ENCODE measurements around the gene R3HDML. TPM values are rescaled to one million over a fixed set of nuclear protein-coding genes. Genes with fewer than 3 reads are reported as not detected.
A peak's percentile ranks its signal among the peaks of the same experiment; 100 is the strongest.

Gene R3HDML
- not detected in 2 replicates for total RNA-seq (2011; cell fraction: chromatin; rRNA removed; ENCODE audit: low replicate concordance)
- total RNA-seq (2011; cell fraction: nucleolus; rRNA removed): not detected in 2 replicates
- not detected in 2 replicates for total RNA-seq (2011; cell fraction: nucleoplasm; rRNA removed)
- not detected in 2 replicates for total RNA-seq (2014; rRNA removed)
- not detected in 2 replicates for total RNA-seq (2014; rRNA removed; fragmentation: Illumina TruSeq; extraction: Trizol)
- total RNA-seq (2015; rRNA removed; fragmentation: Illumina TruSeq; extraction: Trizol): not detected in 2 replicates
- total RNA-seq (2021): not detected in 2 replicates
- not detected in 2 replicates for polyA plus RNA-seq (2011; rRNA removed)
- polyA plus RNA-seq (2011; cell fraction: cytosol; rRNA removed): not detected in 2 replicates
- polyA plus RNA-seq (2011; cell fraction: nucleus; rRNA removed): not detected in 2 replicates
- polyA plus RNA-seq (2012): not detected in 2 replicates
- not detected in 2 replicates for polyA plus RNA-seq (2014; fragmentation: Illumina TruSeq; extraction: Trizol)
- not detected for polyA plus RNA-seq (2014; fragmentation: Nextera tagmentation; extraction: Ambion mirVana)
- polyA plus RNA-seq (2014; rRNA removed): not detected in 2 replicates
- polyA minus RNA-seq (2011; rRNA and poly(A)+ RNA removed): not detected in 2 replicates
- not detected in 2 replicates for polyA minus RNA-seq (2011; cell fraction: cytosol; rRNA and poly(A)+ RNA removed)
- not detected in 2 replicates for polyA minus RNA-seq (2011; cell fraction: nucleus; rRNA and poly(A)+ RNA removed)
- not detected for Bru-seq, nascent RNA
- BruChase-seq, experiment 1, labeled RNA remaining after a 2-hour chase: not detected
- BruChase-seq, experiment 2, labeled RNA remaining after a 6-hour chase: not detected
- long read RNA-seq, experiment 1: 0 reads
- long read RNA-seq, experiment 2: 0 reads
- long read RNA-seq, experiment 3: 0 reads

GRCh38 chr20:44336725-44337380, at the start of gene R3HDML:
Gene R3HDML, plus strand, starts transcription at chr20:44337043. Its CDS starts 115 bp downstream, at chr20:44337158.
- Histone ChIP-seq H3K4me2 (ENCODE audit: insufficient read depth, low read length) (no peak within 1 kb of the TSS), H3K4me1 (replicated peaks in 1 of 2; ENCODE audit: control insufficient read depth in 2 of 2, insufficient read depth in 2 of 2, low read length in 2 of 2) (no peaks in the 10 kb centered on the region), H3K9me3 (replicated peaks; ENCODE audit: control insufficient read depth, insufficient read depth, low read depth, low read length) (no peaks in the 10 kb centered on the region), H3K4me3 (no peak within 1 kb of the TSS), H2AFZ (ENCODE audit: low read depth, low read length) (no peak within 1 kb of the TSS), H3K9ac (ENCODE audit: insufficient read depth in 1 of 2, low read depth in 2 of 2, low read length in 2 of 2) (no peak within 1 kb of the TSS), H3K27ac (ENCODE audit: extremely low read depth, low read depth, low read length) (no peak within 1 kb of the TSS), H3K79me2 (ENCODE audit: control insufficient read depth, insufficient read depth, low read length) (no peaks in the 10 kb centered on the region), H3K36me3 (ENCODE audit: control insufficient read depth, insufficient read depth, low read length) (no peaks in the 10 kb centered on the region), H4K20me1 (replicated peaks; ENCODE audit: control insufficient read depth, insufficient read depth, low read length) (no peaks in the 10 kb centered on the region), H3K9me1 (ENCODE audit: control insufficient read depth, insufficient read depth, low read length) (peaks cover 2% of the 10 kb centered on the region), H3K27me3 (ENCODE audit: control insufficient read depth in 2 of 2, insufficient read depth in 2 of 2, low read length in 2 of 2) (peaks cover 27 to 62% of the 10 kb centered on the region in 2 experiments)
- ChIA-PET POLR2A (no interaction called here), CTCF (ENCODE audit: low intra/inter-chr PET ratio) (no interaction called here)
- DNase-seq (ENCODE audit: extremely low read depth in 1 of 4, low spot score in 3 of 4): no peak
- intact Hi-C loops (cut with micrococcal nuclease) (no loop called here), in situ Hi-C loops (cut with MboI) (no loop called here)
- BruUV-seq (replicated peaks): no TSS peak
- TF ChIP-seq NFXL1 (CRISPR knock-in tag; IDR thresholded peaks at IDR 0.05): no peak
- TF ChIP-seq ZFP36 (IDR thresholded peaks at IDR 0.05; ENCODE audit: low read depth, low read length, partially characterized antibody): peak; percentile 35
- no peak for TF ChIP-seq CHD2 (IDR thresholded peaks at IDR 0.05; ENCODE audit: low read depth, low read length)
- TF ChIP-seq FOS (IDR thresholded peaks at IDR 0.05; ENCODE audit: extremely low read depth, insufficient read length): no peak
- no peak for TF ChIP-seq MBD2 (IDR thresholded peaks at IDR 0.05; ENCODE audit: borderline replicate concordance, low read depth)
- ATAC-seq: no peak
- WGBS (ENCODE audit: insufficient coverage, low coverage, missing lambda C conversion rate): 4% methylated on average over 16 of the region's 16 CpGs
- FAIRE-seq: no peak

Data from K562 (cell line).